ENCODE measurements around the gene SHISAL1. TPM values are rescaled to one million over a fixed set of nuclear protein-coding genes. Genes with fewer than 3 reads are reported as not detected.

The SHISAL1 gene
- total RNA-seq, 4 donors from 2014 or later = 0.17 to 0.89 (median 0.22) TPM

GRCh38 chr22:44259366-44260215 lies 53.2 kb downstream of the SHISAL1 start:
- 75% methylated on average over 19 of the region's 19 CpGs for WGBS
- peak; percentile 34 to 66 for DNase-seq (ENCODE audit: low spot score in 2 of 2)
- peaks cover 23% of the 10 kb centered on the region for H3K27me3 ChIP-seq
- no peak for TF ChIP-seq POLR2A (IDR thresholded peaks at IDR 0.05)
- no peaks in the 10 kb centered on the region for H3K36me3 ChIP-seq
- H3K4me3 ChIP-seq = no peak overlapping the region
- H3K4me1 ChIP-seq = peaks cover 5% of the 10 kb centered on the region
- no peak overlapping the region for H3K27ac ChIP-seq
- H3K9me3 ChIP-seq = no peaks in the 10 kb centered on the region

DNA sequence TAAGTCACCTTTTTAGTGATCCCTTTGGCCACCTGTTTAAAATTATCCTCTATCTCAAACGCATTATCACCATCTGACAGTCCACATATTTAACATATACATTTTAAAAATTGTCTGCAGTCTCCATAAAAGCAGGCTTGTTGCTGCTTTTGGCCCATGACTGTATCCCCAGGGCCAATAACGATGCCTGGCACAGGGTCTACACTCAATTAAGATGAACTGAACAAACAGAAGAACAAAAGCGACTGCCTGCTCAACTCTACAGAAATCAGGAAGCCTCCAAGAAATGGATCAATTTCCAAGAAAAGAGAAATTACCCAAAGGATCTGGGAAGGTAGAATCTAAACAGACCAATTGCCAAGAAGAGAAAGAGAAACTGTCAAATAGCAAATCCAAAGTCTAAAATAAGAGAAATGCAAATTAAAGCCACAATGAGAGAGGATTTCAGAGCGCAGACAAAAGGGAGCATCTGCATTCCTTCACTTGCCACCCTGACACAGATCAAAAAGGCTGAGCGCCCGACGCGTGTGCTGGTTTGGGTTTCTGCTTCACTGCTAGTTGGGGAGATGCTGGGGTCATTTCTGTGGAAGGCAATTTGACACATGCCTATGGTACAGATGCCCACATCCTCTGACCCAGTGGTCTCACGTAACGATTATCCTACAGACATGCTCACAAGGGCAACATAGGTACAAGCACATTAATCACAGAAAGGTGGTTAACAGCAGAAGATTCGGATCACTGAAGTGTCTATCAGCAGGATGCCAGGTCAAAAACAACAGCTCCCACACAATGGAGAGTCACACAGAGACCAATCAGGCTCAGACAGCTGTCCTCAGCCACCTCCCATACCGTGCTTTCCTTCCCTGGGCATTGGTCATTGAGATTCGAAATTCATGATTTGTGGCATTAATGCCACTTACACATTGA lies 55.9 kb downstream of the SHISAL1 start:
- H3K27me3 ChIP-seq = peaks cover 23% of the 10 kb centered on the region
- no peak overlapping the region for H3K4me3 ChIP-seq
- no peaks in the 10 kb centered on the region for H3K9me3 ChIP-seq
- TF ChIP-seq POLR2AphosphoS5 (IDR thresholded peaks at IDR 0.05) = no peak
- TF ChIP-seq POLR2A (IDR thresholded peaks at IDR 0.05) = no peak
- no peak for TF ChIP-seq EP300 (IDR thresholded peaks at IDR 0.05)
- TF ChIP-seq, protein P1, sequence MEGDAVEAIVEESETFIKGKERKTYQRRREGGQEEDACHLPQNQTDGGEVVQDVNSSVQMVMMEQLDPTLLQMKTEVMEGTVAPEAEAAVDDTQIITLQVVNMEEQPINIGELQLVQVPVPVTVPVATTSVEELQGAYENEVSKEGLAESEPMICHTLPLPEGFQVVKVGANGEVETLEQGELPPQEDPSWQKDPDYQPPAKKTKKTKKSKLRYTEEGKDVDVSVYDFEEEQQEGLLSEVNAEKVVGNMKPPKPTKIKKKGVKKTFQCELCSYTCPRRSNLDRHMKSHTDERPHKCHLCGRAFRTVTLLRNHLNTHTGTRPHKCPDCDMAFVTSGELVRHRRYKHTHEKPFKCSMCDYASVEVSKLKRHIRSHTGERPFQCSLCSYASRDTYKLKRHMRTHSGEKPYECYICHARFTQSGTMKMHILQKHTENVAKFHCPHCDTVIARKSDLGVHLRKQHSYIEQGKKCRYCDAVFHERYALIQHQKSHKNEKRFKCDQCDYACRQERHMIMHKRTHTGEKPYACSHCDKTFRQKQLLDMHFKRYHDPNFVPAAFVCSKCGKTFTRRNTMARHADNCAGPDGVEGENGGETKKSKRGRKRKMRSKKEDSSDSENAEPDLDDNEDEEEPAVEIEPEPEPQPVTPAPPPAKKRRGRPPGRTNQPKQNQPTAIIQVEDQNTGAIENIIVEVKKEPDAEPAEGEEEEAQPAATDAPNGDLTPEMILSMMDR (IDR thresholded peaks at IDR 0.05) = no peak
- 60% methylated on average over 13 of the region's 13 CpGs for WGBS
- peak; percentile 10 to 16 for DNase-seq (ENCODE audit: low spot score in 2 of 2)
- no peaks in the 10 kb centered on the region for H3K4me1 ChIP-seq
- H3K36me3 ChIP-seq = no peaks in the 10 kb centered on the region
- no peak overlapping the region for H3K27ac ChIP-seq

DNA sequence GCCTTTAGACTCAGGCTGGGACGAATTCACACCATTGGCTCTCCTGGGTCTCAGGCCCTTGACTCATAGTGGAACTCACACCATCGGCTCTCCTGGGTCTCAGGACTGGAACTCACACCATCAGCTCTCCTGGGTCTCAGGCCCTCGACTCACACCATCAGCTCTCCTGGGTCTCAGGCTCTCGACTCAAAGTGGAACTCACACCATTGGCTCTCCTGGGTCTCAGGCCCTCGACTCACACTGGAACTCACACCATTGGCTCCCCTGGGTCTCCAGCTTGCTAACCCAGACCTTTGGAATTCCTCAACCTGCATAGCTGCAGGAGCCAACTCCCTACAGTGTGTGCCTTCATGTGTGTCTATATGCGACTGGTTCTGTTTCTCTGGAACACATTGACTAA lies 56.7 kb downstream of the SHISAL1 start:
- Histone ChIP-seq H3K27ac (no peak overlapping the region), H3K9me3 (no peaks in the 10 kb centered on the region), H3K36me3 (no peaks in the 10 kb centered on the region), H3K27me3 (peaks cover 23% of the 10 kb centered on the region), H3K4me3 (no peak overlapping the region), H3K4me1 (no peaks in the 10 kb centered on the region)
- no peak for TF ChIP-seq EP300 (IDR thresholded peaks at IDR 0.05)
- TF ChIP-seq POLR2AphosphoS5 (IDR thresholded peaks at IDR 0.05) = no peak
- TF ChIP-seq, protein P1 (IDR thresholded peaks at IDR 0.05) = no peak
- TF ChIP-seq POLR2A (IDR thresholded peaks at IDR 0.05) = no peak
- 78% methylated on average over 6 of the region's 6 CpGs for WGBS
- peak; percentile 26 to 58 for DNase-seq (ENCODE audit: low spot score in 2 of 2)

DNA sequence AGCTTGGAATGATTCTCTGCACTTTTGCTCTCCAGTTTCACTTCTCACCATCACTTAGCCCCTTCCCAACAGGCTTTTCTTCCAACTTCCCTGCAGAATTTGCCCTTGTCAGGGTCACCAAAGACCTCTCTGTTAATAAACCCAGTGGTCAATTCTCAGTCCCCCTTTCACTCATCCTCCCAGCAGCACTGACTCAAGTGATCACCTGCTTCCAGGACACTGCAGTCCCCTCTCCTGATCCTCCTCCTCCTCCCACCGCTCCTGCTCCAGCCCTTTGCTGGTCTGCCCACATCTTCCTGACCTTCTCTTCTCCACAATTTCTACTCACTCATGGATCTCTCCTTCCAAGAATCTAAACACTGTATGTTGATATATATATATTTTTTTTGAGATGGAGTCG lies 57.9 kb downstream of the SHISAL1 start:
- Histone ChIP-seq H3K27me3 (peaks cover 23% of the 10 kb centered on the region), H3K4me1 (no peaks in the 10 kb centered on the region), H3K9me3 (no peaks in the 10 kb centered on the region), H3K27ac (no peak overlapping the region), H3K36me3 (no peaks in the 10 kb centered on the region), H3K4me3 (no peak overlapping the region)
- no peak for TF ChIP-seq POLR2AphosphoS5 (IDR thresholded peaks at IDR 0.05)
- TF ChIP-seq POLR2A (IDR thresholded peaks at IDR 0.05) = no peak
- no peak for TF ChIP-seq EP300 (IDR thresholded peaks at IDR 0.05)
- TF ChIP-seq, protein P1 (IDR thresholded peaks at IDR 0.05) = no peak
- 98% methylated on average over 2 of the region's 2 CpGs for WGBS
- DNase-seq (ENCODE audit: low spot score in 2 of 2) = peak; percentile 24 to 38

DNA sequence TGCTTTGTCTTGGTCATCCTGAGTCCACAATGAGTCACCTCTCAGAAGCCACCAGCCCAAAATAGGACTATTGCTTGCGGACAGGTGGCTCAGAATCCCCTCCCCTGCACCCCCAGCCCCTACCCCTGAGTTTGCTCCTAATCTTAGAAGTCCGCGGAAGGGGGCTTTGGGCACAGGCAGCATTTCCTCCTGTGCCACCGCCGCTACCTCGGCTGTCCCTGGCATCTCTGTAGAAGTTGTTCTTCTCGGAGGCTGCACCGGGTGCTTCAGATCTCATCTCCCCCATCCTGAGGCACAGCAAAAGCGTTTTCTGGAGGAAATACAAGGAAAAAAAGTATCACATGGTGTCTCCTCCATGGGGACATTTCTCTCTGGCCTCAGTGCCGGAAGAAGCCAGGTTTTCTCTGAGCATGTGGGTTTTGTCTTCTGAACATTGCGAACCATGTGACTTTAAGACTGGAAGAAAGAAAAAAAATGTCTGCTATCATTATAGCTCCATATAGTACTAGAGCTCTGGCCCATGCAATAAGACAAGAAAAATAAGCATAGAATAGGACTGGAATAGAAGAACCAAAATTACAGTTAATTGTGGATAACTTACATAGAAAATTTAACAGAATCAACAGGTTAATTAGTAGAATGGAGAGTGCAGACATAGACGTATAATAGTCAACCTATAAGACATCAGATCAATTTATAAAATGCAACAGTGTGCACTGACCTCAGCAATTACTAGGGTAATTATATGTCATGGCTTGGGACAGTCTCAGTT lies 63.2 kb downstream of the SHISAL1 start:
- Histone ChIP-seq H3K4me3 (no peak overlapping the region), H3K4me1 (no peaks in the 10 kb centered on the region), H3K27me3 (peaks cover 3% of the 10 kb centered on the region), H3K36me3 (no peaks in the 10 kb centered on the region), H3K9me3 (no peaks in the 10 kb centered on the region), H3K27ac (no peak overlapping the region)
- WGBS = 78% methylated on average over 12 of the region's 12 CpGs
- peak in 1 of 2 donors; percentile 41 for DNase-seq (ENCODE audit: low spot score in 2 of 2)
- TF ChIP-seq POLR2A (IDR thresholded peaks at IDR 0.05) (no peak), EP300 (IDR thresholded peaks at IDR 0.05) (no peak)
- TF ChIP-seq, protein P1 (IDR thresholded peaks at IDR 0.05) = no peak
